ENCODE data around the gene DHX40.

- no peak for TF ChIP-seq CTCF (IDR thresholded peaks at IDR 0.05; ENCODE audit: insufficient read depth, low read length, poor library complexity, severe bottlenecking)
- no peak for TF ChIP-seq EZH2phosphoT487 (conservative IDR thresholded peaks at IDR 0.05; ENCODE audit: low read length)
Observed at GRCh38 chr17:59643159-59644140, 78.0 kb downstream of the DHX40 start.

Measured in SU-DHL-6 (cell line).